ENCODE data around the gene CAPN10.

Gene CAPN10

GRCh38 chr2:240637901-240638345, 51.4 kb downstream of the CAPN10 start:
- no peak for DNase-seq (ENCODE audit: low read depth in 2 of 2)

- DNase-seq (ENCODE audit: low read depth in 2 of 2) = no peak
Observed at GRCh38 chr2:240638512-240639160, 52.1 kb downstream of the CAPN10 start.

GRCh38 chr2:240639566-240639965, 53.0 kb downstream of the CAPN10 start:
- DNase-seq (ENCODE audit: low read depth in 2 of 2) = no peak

GRCh38 chr2:240640939-240641338, 54.4 kb downstream of the CAPN10 start:
- DNase-seq (ENCODE audit: low read depth in 2 of 2) = no peak

GRCh38 chr2:240642061-240642805, 55.7 kb downstream of the CAPN10 start:
- DNase-seq (ENCODE audit: low read depth in 2 of 2) = no peak

GRCh38 chr2:240642806-240643092, 56.2 kb downstream of the CAPN10 start:
- no peak for DNase-seq (ENCODE audit: low read depth in 2 of 2)

- DNase-seq (ENCODE audit: low read depth in 2 of 2) = no peak
Observed at GRCh38 chr2:240643093-240643810, 56.7 kb downstream of the CAPN10 start.

GRCh38 chr2:240643811-240644150, 57.2 kb downstream of the CAPN10 start:
- no peak for DNase-seq (ENCODE audit: low read depth in 2 of 2)

- DNase-seq (ENCODE audit: low read depth in 2 of 2) = no peak
Observed at GRCh38 chr2:240644171-240644651, 57.7 kb downstream of the CAPN10 start.

GRCh38 chr2:240644859-240645301, 58.3 kb downstream of the CAPN10 start:
- no peak for DNase-seq (ENCODE audit: low read depth in 2 of 2)

- no peak for DNase-seq (ENCODE audit: low read depth in 2 of 2)
Observed at GRCh38 chr2:240645346-240645745, 58.8 kb downstream of the CAPN10 start.

GRCh38 chr2:240645801-240646175, 59.3 kb downstream of the CAPN10 start:
- DNase-seq (ENCODE audit: low read depth in 2 of 2) = no peak

- no peak for DNase-seq (ENCODE audit: low read depth in 2 of 2)
Observed at GRCh38 chr2:240646176-240646899, 59.8 kb downstream of the CAPN10 start.

GRCh38 chr2:240646900-240647502, 60.5 kb downstream of the CAPN10 start:
- no peak for DNase-seq (ENCODE audit: low read depth in 2 of 2)

- no peak for DNase-seq (ENCODE audit: low read depth in 2 of 2)
Observed at GRCh38 chr2:240647503-240648154, 61.1 kb downstream of the CAPN10 start.

- DNase-seq (ENCODE audit: low read depth in 2 of 2) = no peak
Observed at GRCh38 chr2:240648155-240648649, 61.7 kb downstream of the CAPN10 start.
